Mesothelial cell of epicardium (in vitro differentiated cells): Measurements from ENCODE around the gene LRRC63. TPM values are rescaled to one million over a fixed set of nuclear protein-coding genes. Genes with fewer than 3 reads are reported as not detected.

ENCODE experiments used
- DNase-seq, 2 experiments: peaks; one replicate each; pipeline ENCODE4 v3.0.0; 2021; ENCODE audit warnings: low spot score in 2 of 2; ENCODE audit not compliant: unreplicated experiment in 2 of 2
- H3K27ac Mint-ChIP-seq: 2 replicates; pipeline ENCODE4 v1.8.0; 2021; ENCODE audit warnings: mixed read lengths
- H3K27me3 Mint-ChIP-seq: 2 replicates; pipeline ENCODE4 v1.8.0; 2021; ENCODE audit warnings: low read depth, mixed read lengths
- H3K36me3 Mint-ChIP-seq: 2 replicates; pipeline ENCODE4 v1.8.0; 2021; ENCODE audit warnings: mixed read lengths
- H3K4me1 Mint-ChIP-seq: 2 replicates; pipeline ENCODE4 v1.8.0; 2021; ENCODE audit warnings: mixed read lengths
- H3K4me3 Mint-ChIP-seq: 2 replicates; pipeline ENCODE4 v1.8.0; 2021; ENCODE audit warnings: mild to moderate bottlenecking, moderate library complexity, mixed read lengths
- H3K9me3 Mint-ChIP-seq: 2 replicates; pipeline ENCODE4 v1.8.0; 2021; ENCODE audit warnings: mixed read lengths
- CTCF ChIP-seq: fragments of 200-600 bp; sonication (generic); IDR thresholded peaks from one replicate; pipeline ENCODE4 v1.5.0; 2021; ENCODE audit warnings: antibody characterized with exemption; ENCODE audit not compliant: unreplicated experiment
- total RNA-seq: library from RNA; stranded (reverse); gene quantifications from 3 replicates; pipeline ENCODE4 v1.2.1, GENCODE V29; 2021

Gene LRRC63
- total RNA-seq, 1 donor from 2014 or later, result 0.42 TPM

DNA sequence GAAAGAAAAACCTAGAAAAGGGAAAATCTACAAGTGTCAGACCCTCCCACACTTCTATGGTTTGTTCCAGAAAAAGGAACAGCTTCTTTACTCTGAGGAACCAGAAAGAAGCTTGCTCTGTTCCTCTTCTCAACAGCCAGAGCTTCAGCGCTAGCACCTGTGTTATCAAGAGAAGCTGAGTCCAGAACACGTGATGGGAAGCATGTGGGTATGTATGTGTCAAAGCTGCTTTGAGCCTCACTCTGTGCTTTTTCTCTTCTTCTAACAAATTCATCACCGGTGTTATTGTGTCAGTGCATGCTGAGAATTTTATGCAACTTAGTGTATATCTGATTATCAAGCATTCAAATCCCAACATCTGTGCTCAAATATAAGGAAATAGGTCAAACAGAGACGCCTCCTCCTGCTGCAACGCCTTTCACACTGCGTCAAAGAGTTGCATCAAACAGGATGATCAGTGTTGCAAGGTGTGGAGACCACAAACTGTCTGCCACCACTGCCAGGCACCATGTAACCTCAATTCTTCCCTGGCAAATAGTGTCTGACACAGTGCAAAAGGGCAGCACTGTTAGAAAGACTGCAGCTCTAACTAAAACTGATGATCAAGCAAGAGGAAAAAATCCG lies 83.9 kb downstream of the LRRC63 start:
- no peak for TF ChIP-seq CTCF
- Mint-ChIP-seq H3K36me3 (peaks cover 2% of the 10 kb centered on the region), H3K4me3 (no peak overlapping the region), H3K4me1 (peaks cover 7% of the 10 kb centered on the region), H3K9me3 (peaks cover 23% of the 10 kb centered on the region), H3K27me3 (no peaks in the 10 kb centered on the region), H3K27ac (no peak overlapping the region)
- DNase-seq, result no peak

DNA sequence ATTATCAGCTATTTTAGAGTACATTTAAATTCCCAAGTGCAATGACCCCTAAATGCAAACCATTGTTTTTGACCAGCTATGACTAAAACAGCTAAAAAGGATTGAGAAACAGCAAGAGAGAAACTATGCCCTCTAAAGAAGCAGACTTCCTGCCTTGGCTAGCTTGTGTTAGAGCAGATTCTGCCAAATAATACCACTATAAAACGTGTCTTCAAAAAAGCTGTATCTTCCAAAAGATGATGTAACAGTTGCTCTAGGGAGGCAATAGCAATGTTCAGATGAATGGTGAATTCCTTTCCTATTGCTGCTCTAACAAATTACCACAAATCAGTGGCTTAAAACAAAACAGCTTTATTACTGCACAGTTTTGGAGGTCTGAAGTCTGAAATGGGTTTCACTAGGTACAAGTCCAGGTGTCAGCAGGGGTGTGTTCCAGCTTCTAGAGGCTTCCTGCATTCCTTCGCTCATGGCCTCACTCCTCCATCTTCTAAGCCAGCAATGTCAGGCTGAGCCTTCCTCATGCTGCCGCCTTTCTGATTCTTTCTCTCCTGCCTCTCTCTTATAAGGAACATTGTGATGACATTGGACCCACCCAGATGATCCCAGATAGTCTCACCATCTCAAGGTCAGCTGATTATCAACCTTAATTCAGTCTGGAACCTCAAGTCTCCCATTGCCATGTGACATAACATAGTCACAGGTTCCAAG lies 84.5 kb downstream of the LRRC63 start:
- Mint-ChIP-seq H3K27ac (no peak overlapping the region), H3K4me1 (peaks cover 7% of the 10 kb centered on the region), H3K36me3 (peaks cover 2% of the 10 kb centered on the region), H3K27me3 (no peaks in the 10 kb centered on the region), H3K4me3 (no peak overlapping the region), H3K9me3 (peaks cover 28% of the 10 kb centered on the region)
- no peak for TF ChIP-seq CTCF
- DNase-seq, result no peak

GRCh38 chr13:46296921-46297320 lies 85.2 kb downstream of the LRRC63 start:
- peaks cover 7% of the 10 kb centered on the region for H3K4me1 Mint-ChIP-seq
- TF ChIP-seq CTCF, result no peak
- DNase-seq, result no peak
- H3K27ac Mint-ChIP-seq, result no peak overlapping the region
- no peaks in the 10 kb centered on the region for H3K27me3 Mint-ChIP-seq
- peaks cover 2% of the 10 kb centered on the region for H3K36me3 Mint-ChIP-seq
- peaks cover 32% of the 10 kb centered on the region for H3K9me3 Mint-ChIP-seq
- no peak overlapping the region for H3K4me3 Mint-ChIP-seq

DNA sequence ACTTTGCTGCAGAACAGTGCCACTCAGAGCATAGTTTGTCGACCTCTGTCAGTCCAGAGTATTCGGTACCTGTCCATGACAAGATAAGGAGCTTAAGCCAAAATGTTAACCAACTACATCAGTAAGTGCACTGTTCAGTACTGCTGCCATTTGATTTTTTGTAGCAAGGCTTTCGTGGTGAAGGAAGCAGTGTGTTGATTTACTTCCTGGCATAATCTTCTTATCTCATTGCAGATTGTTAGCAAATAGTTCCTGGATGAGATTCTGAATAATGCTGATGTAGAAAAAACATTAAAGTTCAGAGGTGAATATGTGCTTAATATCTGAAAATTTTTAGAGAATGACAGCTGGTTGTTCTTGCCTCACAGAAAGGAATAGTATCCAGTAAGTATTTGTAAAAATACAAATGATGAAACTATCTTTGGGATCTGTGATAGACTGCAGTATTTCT lies 85.7 kb downstream of the LRRC63 start:
- Mint-ChIP-seq H3K4me3 (no peak overlapping the region), H3K36me3 (peaks cover 2% of the 10 kb centered on the region), H3K27ac (no peak overlapping the region), H3K27me3 (no peaks in the 10 kb centered on the region), H3K4me1 (peaks cover 7% of the 10 kb centered on the region), H3K9me3 (peaks cover 35% of the 10 kb centered on the region)
- DNase-seq, result no peak
- no peak for TF ChIP-seq CTCF

GRCh38 chr13:46303742-46304385 lies 92.1 kb downstream of the LRRC63 start:
- Mint-ChIP-seq H3K27ac (no peak overlapping the region), H3K36me3 (peaks cover 2% of the 10 kb centered on the region), H3K4me3 (no peak overlapping the region), H3K27me3 (no peaks in the 10 kb centered on the region), H3K9me3 (peaks cover 39% of the 10 kb centered on the region), H3K4me1 (no peaks in the 10 kb centered on the region)
- DNase-seq, result no peak
- no peak for TF ChIP-seq CTCF
